ENCODE measurements around the gene MRPL20. TPM values are rescaled to one million over a fixed set of nuclear protein-coding genes. Genes with fewer than 3 reads are reported as not detected.

MRPL20 gene
- total and polyA plus RNA-seq, 2 donors from 2014 or later: 103 to 221 TPM

- Histone ChIP-seq H3K4me1 (ENCODE audit: control insufficient read depth in 2 of 3, insufficient read depth in 2 of 3, low read depth in 1 of 3, low read length in 3 of 3) (peaks cover 4 to 30% (median 13%) of the 10 kb centered on the region in 3 donors), H3K9me3 (ENCODE audit: control insufficient read depth in 2 of 3, insufficient read depth in 1 of 3, low read length in 3 of 3) (no peaks in the 10 kb centered on the region), H3K9ac (ENCODE audit: low read length in 3 of 3) (no peak overlapping the region), H3K27me3 (ENCODE audit: control insufficient read depth, insufficient read depth, low read length) (no peaks in the 10 kb centered on the region), H3K4me3 (ENCODE audit: low read length in 3 of 3) (no peak overlapping the region), H3K36me3 (ENCODE audit: control insufficient read depth in 2 of 3, insufficient read depth in 3 of 3, low read length in 3 of 3) (peaks cover 13 to 40% (median 21%) of the 10 kb centered on the region in 3 donors), H3K27ac (ENCODE audit: low read depth in 2 of 2, low read length in 2 of 2) (no peak overlapping the region)
- no peak for TF ChIP-seq CTCF (IDR thresholded peaks at IDR 0.05; ENCODE audit: borderline replicate concordance, extremely low read depth, insufficient read depth)
- no peak for DNase-seq
- intact Hi-C loops (cut with DNase I): no loop called here
- no peak for FAIRE-seq
Observed at GRCh38 chr1:1401457-1402010, 5.6 kb downstream of the MRPL20 start.

- peak overlapping the region; percentile 55 to 95 (median 89) for H3K4me3 ChIP-seq (ENCODE audit: low read length in 3 of 3)
- no peaks in the 10 kb centered on the region for H3K9me3 ChIP-seq (ENCODE audit: control insufficient read depth in 2 of 3, insufficient read depth in 1 of 3, low read length in 3 of 3)
- peaks cover 4 to 23% (median 13%) of the 10 kb centered on the region in 3 donors for H3K4me1 ChIP-seq (ENCODE audit: control insufficient read depth in 2 of 3, insufficient read depth in 2 of 3, low read depth in 1 of 3, low read length in 3 of 3)
- H3K9ac ChIP-seq (ENCODE audit: low read length in 3 of 3): peak overlapping the region in 2 of 3 donors; percentile 77 to 93
- FAIRE-seq (no peak), DNase-seq (no peak)
- intact Hi-C loops (cut with DNase I): no loop called here
- H3K36me3 ChIP-seq (ENCODE audit: control insufficient read depth in 2 of 3, insufficient read depth in 3 of 3, low read length in 3 of 3): peaks cover 13 to 40% (median 21%) of the 10 kb centered on the region in 3 donors
- no peaks in the 10 kb centered on the region for H3K27me3 ChIP-seq (ENCODE audit: control insufficient read depth, insufficient read depth, low read length)
- no peak for TF ChIP-seq CTCF (IDR thresholded peaks at IDR 0.05; ENCODE audit: borderline replicate concordance, extremely low read depth, insufficient read depth)
- H3K27ac ChIP-seq (ENCODE audit: low read depth in 2 of 2, low read length in 2 of 2): no peak overlapping the region
Observed at GRCh38 chr1:1400576-1401456, 6.3 kb downstream of the MRPL20 start.

GRCh38 chr1:1399872-1400575, 7.1 kb downstream of the MRPL20 start:
- Histone ChIP-seq H3K36me3 (ENCODE audit: control insufficient read depth in 2 of 3, insufficient read depth in 3 of 3, low read length in 3 of 3) (peaks cover 10 to 41% (median 20%) of the 10 kb centered on the region in 3 donors), H3K9ac (ENCODE audit: low read length in 3 of 3) (peak overlapping the region; percentile 57 to 93 (median 77)), H3K27me3 (ENCODE audit: control insufficient read depth, insufficient read depth, low read length) (no peaks in the 10 kb centered on the region), H3K4me1 (ENCODE audit: control insufficient read depth in 2 of 3, insufficient read depth in 2 of 3, low read depth in 1 of 3, low read length in 3 of 3) (peaks cover 4 to 22% (median 13%) of the 10 kb centered on the region in 3 donors), H3K27ac (ENCODE audit: low read depth in 2 of 2, low read length in 2 of 2) (peak overlapping the region; percentile 8 to 63), H3K9me3 (ENCODE audit: control insufficient read depth in 2 of 3, insufficient read depth in 1 of 3, low read length in 3 of 3) (no peaks in the 10 kb centered on the region), H3K4me3 (ENCODE audit: low read length in 3 of 3) (peak overlapping the region; percentile 55 to 95 (median 89))
- intact Hi-C loops (cut with DNase I): no loop called here
- no peak for TF ChIP-seq CTCF (IDR thresholded peaks at IDR 0.05; ENCODE audit: borderline replicate concordance, extremely low read depth, insufficient read depth)
- DNase-seq: peak in 1 of 5 donors; percentile 30
- FAIRE-seq: no peak

Measured in kidney (tissue), 14 donors.